H1 (cell line): Measurements from ENCODE around the gene TPRN.

Experiments used
- CHD2 ChIP-seq: IDR thresholded peaks from 2 replicates; pipeline ENCODE4 v1.6.1; 2012; ENCODE audit warnings: low read length, improper control_type of control experiment
- CTCF ChIP-seq, 3 experiments: IDR thresholded peaks; 1 replicate in 2 of 3; 2 replicates in 1 of 3; pipeline versions ENCODE4 v1.5.1 to v1.6.1; 2011; ENCODE audit warnings: low read length in 3 of 3, mild to moderate bottlenecking in 3 of 3, inconsistent platforms in 2 of 3, low read depth in 1 of 3, moderate library complexity in 1 of 3; ENCODE audit not compliant: insufficient read depth in 1 of 3; ENCODE audit errors: control extremely low read depth in 1 of 3
- EP300 ChIP-seq, 2 experiments: IDR thresholded peaks; 1 replicate in 1 of 2; 2 replicates in 1 of 2; pipeline ENCODE4 v1.6.1; 2011 to 2012; ENCODE audit warnings: low read depth in 2 of 2, low read length in 2 of 2, mild to moderate bottlenecking in 2 of 2, borderline replicate concordance in 1 of 2, inconsistent platforms in 1 of 2, moderate library complexity in 1 of 2
- POLR2A ChIP-seq, 2 experiments: IDR thresholded peaks; 1 replicate in 1 of 2; 2 replicates in 1 of 2; pipeline ENCODE4 v1.6.1; 2011; ENCODE audit warnings: low read depth in 2 of 2, low read length in 2 of 2, mild to moderate bottlenecking in 2 of 2; ENCODE audit errors: control extremely low read depth in 1 of 2
- USF2 ChIP-seq: IDR thresholded peaks from 2 replicates; pipeline ENCODE4 v1.6.1; 2011; ENCODE audit warnings: low read length, improper control_type of control experiment

GRCh38 chr9:137182836-137183235, 17.7 kb downstream of the TPRN start:
- TF ChIP-seq USF2 (no peak), EP300 (IDR thresholded peaks at IDR 0.05; ENCODE audit: borderline replicate concordance in 1 of 2, low read depth in 2 of 2, low read length in 2 of 2) (no peak), CHD2 (no peak), POLR2A (IDR thresholded peaks at IDR 0.05; ENCODE audit: control extremely low read depth in 1 of 2, low read depth in 2 of 2, low read length in 2 of 2) (no peak), CTCF (IDR thresholded peaks at IDR 0.05; ENCODE audit: control extremely low read depth in 1 of 3, insufficient read depth in 1 of 3, low read depth in 1 of 3, low read length in 3 of 3) (no peak)
